Measurements from ENCODE around the gene CCDC138.

The CCDC138 gene

DNA sequence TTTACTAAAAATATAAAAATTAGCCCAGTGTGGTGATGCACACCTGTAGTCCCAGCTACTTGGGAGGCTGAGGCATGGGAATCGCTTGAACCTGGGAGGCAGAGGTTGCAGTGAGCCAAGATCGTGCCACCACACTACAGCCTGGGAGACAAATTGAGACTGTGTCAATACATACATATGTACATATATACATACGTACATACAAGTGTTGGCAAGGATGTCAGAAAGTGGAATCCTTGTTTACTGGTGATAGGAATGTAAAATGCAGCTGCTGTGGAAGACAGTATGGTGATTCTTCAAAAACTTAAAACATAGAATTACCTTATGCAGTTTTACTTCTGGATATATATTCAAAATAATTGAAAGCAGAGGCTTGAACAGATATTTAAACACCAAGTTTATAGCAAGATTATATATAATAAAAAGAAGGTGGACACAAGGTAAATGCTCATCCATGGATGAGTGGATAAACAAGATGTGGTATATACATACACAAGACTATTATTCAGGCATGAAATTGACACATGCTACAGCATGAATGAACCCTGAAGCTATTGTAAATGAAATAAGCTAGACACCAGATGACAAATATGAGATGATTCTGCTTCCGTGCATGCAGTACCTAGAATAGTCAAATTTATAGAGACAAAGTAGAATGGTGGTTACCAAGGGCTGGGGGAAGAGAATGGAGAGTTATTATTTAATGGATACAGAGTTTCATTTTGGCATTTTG lies 43.2 kb downstream of the CCDC138 start:
- DNase-seq (ENCODE audit: low read depth) = no peak

- DNase-seq (ENCODE audit: low read depth) = peak; percentile 40
Observed at GRCh38 chr2:108833219-108833618, 46.6 kb downstream of the CCDC138 start.

GRCh38 chr2:108834620-108835019 lies 48.0 kb downstream of the CCDC138 start:
- DNase-seq (ENCODE audit: low read depth) = no peak

- DNase-seq (ENCODE audit: low read depth) = no peak
Observed at GRCh38 chr2:108835040-108835439, 48.5 kb downstream of the CCDC138 start.

GRCh38 chr2:108837198-108837597 lies 50.6 kb downstream of the CCDC138 start:
- DNase-seq (ENCODE audit: low read depth) = no peak

- DNase-seq (ENCODE audit: low read depth) = no peak
Observed at GRCh38 chr2:108841506-108841905, 54.9 kb downstream of the CCDC138 start.

- no peak for DNase-seq (ENCODE audit: low read depth)
Observed at GRCh38 chr2:108845923-108846322, 59.4 kb downstream of the CCDC138 start.

GRCh38 chr2:108847000-108847399 lies 60.4 kb downstream of the CCDC138 start:
- no peak for DNase-seq (ENCODE audit: low read depth)

GRCh38 chr2:108852375-108852774 lies 65.8 kb downstream of the CCDC138 start:
- DNase-seq (ENCODE audit: low read depth) = no peak

DNA sequence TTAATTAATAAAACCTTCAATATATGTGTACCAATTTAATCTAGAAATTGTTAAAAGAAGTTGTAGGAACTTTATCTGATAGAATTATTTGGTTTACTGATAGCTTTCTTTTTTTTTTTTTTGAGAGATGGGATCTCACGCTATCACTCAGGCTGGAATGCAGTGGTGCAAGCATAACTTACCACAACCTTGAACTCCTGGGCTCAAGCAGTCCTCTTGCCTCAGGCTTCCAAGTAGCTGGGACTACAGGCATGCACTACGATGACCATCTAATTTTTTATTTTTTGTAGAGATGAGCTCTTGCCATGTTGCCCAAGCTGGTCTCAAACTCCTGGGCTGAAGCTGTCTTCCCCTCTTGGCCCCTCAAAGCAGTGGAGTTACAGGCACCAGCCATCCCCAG lies 66.8 kb downstream of the CCDC138 start:
- DNase-seq (ENCODE audit: low read depth) = peak; percentile 88

DNA sequence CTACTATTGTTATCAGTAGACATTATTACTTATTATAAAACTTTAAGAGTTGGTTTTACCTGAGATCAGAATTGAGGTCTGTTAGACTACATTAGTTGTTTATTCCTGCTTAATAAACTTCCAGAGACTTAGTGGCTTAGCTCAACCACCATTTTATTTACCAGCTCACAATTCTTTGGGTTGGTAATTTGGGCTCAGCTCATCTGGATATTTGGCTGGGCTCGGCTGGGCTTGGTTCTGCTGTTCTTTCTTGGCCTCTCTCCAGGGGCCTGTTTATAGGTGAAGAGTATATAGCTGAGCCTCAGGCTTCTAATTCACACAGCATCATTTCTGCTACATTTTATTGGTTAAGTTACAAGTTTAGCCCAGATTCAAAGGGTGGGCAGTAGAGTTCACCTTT lies 67.9 kb downstream of the CCDC138 start:
- no peak for DNase-seq (ENCODE audit: low read depth)

DNA sequence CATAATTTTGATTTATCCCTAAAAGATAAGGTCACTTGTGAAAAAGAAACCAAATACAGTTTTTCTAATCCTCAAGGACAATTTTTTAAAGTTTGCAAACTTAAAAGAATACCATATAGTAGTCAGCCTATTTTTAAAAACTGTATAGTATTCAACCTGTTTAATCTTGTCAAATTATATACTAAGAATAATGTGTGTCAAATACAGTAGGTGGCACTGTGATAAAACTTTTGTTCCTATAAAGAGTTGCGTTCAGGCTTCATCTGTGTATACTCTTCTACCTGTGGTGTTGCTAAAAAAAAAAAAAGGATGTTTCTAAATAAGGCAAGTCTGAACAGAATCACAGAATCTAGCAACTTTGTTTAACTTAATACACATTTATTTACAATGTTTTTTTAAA lies 68.6 kb downstream of the CCDC138 start:
- DNase-seq (ENCODE audit: low read depth) = peak; percentile 16

GRCh38 chr2:108858894-108859293 lies 72.3 kb downstream of the CCDC138 start:
- peak; percentile 68 for DNase-seq (ENCODE audit: low read depth)

DNA sequence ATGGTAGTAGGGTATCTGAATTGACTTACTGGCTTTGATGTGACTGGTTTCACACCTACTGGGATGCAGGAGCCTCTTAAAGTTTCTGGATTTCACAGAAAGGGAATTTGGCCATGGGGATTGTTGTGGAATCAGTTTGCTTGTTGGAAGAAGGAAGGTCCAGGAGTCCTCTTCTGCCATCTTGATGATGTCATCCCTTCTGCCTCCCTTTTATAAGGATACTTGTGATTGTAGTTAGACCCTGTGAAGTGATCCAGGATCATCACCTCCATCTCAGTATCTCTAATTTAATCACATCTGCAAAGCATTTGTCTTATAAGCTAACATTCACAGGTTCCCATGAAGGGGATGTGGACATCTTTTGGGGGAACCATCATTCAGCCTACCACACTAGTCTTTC lies 79.5 kb downstream of the CCDC138 start:
- no peak for DNase-seq (ENCODE audit: low read depth)

- no peak for DNase-seq (ENCODE audit: low read depth)
Observed at GRCh38 chr2:108868911-108869310, 82.3 kb downstream of the CCDC138 start.

DNA sequence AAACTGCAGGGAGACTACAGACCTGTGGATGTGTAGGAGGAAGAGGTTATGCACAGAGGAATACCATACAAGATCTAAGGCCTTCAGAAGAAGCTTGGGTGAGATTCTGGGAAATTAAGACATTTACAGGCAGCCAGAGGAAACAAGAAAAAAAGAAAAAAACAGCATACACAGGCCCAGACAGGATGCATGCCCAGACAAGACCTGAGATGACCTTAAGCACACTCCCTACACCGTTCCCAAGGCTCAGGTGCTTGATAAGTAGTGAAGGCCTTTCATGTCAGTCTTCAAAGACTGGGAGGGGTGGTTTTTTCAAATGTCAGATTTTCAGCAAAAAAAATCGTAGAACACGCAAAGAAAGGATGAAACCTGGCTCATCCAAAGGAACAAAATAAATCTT lies 83.0 kb downstream of the CCDC138 start:
- DNase-seq (ENCODE audit: low read depth) = no peak

GRCh38 chr2:108870069-108870644 lies 83.6 kb downstream of the CCDC138 start:
- peak; percentile 5 for DNase-seq (ENCODE audit: low read depth)

- DNase-seq (ENCODE audit: low read depth) = no peak
Observed at GRCh38 chr2:108877506-108877905, 90.9 kb downstream of the CCDC138 start.

DNA sequence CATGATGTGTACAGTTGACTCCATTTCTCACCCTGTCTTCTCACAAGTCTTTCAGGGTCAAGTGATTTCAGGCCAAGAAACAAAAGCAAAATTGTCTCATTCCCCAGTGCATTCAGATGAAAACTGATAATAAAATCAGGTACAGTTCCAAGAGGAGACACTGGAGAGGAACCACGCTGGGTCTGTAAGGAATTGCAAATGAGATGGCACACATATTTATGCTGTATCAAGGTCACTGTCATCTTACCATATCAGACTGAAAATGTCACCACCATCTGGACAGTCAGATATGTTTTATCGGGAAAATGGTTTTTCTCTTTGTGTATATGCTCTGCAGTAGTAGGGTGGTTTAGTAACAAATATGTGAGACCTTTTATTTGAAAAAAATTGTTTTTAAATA lies 91.7 kb downstream of the CCDC138 start:
- DNase-seq (ENCODE audit: low read depth) = no peak

- DNase-seq (ENCODE audit: low read depth) = no peak
Observed at GRCh38 chr2:108884619-108885018, 98.0 kb downstream of the CCDC138 start.

DNA sequence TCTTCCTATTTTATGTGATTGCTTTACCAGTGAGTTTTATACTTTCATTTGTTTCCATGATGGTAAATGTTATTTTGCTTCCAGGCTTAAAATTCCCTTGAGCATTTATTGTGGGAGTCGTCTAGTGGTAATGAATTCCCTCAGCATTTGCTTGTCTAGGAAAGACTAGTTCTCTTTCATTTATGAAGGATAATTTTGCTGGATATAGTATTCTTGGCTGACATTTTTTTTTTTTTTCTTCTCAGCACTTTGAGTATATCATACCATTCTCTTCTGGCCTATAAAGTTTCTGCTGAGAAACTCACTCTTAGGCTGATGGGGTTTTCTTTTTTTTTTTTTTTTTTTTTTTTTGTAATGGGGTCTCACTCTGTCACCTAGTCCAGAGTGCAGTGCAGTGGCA lies 103.3 kb downstream of the CCDC138 start:
- peak; percentile 7 for DNase-seq (ENCODE audit: low read depth)

DNA sequence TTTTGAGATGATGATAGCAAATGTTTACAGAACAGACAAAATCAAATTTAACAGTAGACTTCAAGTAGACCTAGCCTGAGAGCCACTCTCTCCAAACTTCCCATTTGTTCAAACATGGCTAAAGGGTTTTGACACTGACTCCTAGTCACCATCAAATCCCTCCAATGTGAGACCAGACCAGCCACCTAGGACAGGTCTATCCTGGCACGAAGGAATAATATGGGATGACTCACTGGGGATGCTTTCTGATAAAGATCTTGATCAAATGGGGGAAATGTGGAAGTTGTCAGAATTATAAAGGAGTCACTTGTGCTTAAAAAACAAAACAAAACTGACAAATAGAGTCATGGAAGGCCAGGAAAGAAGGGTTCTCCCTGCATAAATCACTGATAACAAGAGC lies 106.7 kb downstream of the CCDC138 start:
- DNase-seq (ENCODE audit: low read depth) = peak; percentile 7

GRCh38 chr2:108894766-108895165 lies 108.2 kb downstream of the CCDC138 start:
- DNase-seq (ENCODE audit: low read depth) = no peak

DNA sequence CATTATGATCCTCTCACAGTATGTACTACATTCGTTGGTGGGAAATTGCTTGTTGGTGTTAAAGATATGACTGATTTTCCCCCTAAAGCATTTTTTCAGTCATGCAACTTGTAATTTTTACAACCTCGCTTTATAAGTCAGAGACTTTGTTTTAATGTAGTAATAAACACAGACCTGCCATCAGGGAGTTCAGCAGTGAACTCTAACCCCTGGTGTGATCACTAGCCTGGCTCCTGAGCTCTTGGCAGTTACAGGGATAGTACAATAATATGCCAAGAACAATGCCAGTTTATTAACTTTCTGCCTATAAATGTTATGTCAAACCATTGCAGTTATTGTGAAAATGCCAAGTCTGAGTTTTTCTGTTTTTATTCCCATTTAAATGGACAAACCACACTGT lies 108.6 kb downstream of the CCDC138 start:
- DNase-seq (ENCODE audit: low read depth) = no peak

Data from amniotic epithelial cell (primary cell).